Measurements from ENCODE around the gene PRG2.

The PRG2 gene

GRCh38 chr11:57390535-57390934, at the start of gene PRG2:
Gene PRG2, minus strand, starts transcription at chr11:57390650. Its CDS starts 706 bp downstream, at chr11:57389944.
- no peak for DNase-seq (ENCODE audit: low read depth)

- no peak for DNase-seq (ENCODE audit: low read depth)
These were observed 49.3 kb upstream of the PRG2 start for GRCh38 chr11:57439786-57440185.

GRCh38 chr11:57438345-57439285, 48.2 kb upstream of the PRG2 start:
- no peak for DNase-seq (ENCODE audit: low read depth)

- no peak for DNase-seq (ENCODE audit: low read depth)
These were observed 45.6 kb upstream of the PRG2 start for GRCh38 chr11:57436031-57436430.

- DNase-seq (ENCODE audit: low read depth) = peak; percentile 93
These were observed 44.4 kb upstream of the PRG2 start for GRCh38 chr11:57434640-57435546.

- DNase-seq (ENCODE audit: low read depth) = peak; percentile 30
These were observed 42.3 kb upstream of the PRG2 start for GRCh38 chr11:57432714-57433163.

- no peak for DNase-seq (ENCODE audit: low read depth)
These were observed 41.7 kb upstream of the PRG2 start for GRCh38 chr11:57432149-57432561.

- no peak for DNase-seq (ENCODE audit: low read depth)
These were observed 40.5 kb upstream of the PRG2 start for GRCh38 chr11:57430952-57431351.

GRCh38 chr11:57429946-57430345, 39.5 kb upstream of the PRG2 start:
- no peak for DNase-seq (ENCODE audit: low read depth)

- DNase-seq (ENCODE audit: low read depth) = no peak
These were observed 38.2 kb upstream of the PRG2 start for GRCh38 chr11:57428643-57429042.

- peak; percentile 92 for DNase-seq (ENCODE audit: low read depth)
These were observed 37.3 kb upstream of the PRG2 start for GRCh38 chr11:57427727-57428082.

GRCh38 chr11:57426929-57427726, 36.7 kb upstream of the PRG2 start, which contains the start of gene SLC43A3:
Gene SLC43A3, minus strand, starts transcription at chr11:57427121. Its CDS starts 949 bp downstream, at chr11:57426172.
- peak; percentile 95 for DNase-seq (ENCODE audit: low read depth)

GRCh38 chr11:57426439-57426928, 36.0 kb upstream of the PRG2 start:
- no peak for DNase-seq (ENCODE audit: low read depth)

GRCh38 chr11:57425565-57426438, 35.4 kb upstream of the PRG2 start:
- DNase-seq (ENCODE audit: low read depth) = peak; percentile 76

GRCh38 chr11:57424792-57425564, 34.5 kb upstream of the PRG2 start:
- peak; percentile 76 for DNase-seq (ENCODE audit: low read depth)

- DNase-seq (ENCODE audit: low read depth) = no peak
These were observed 33.8 kb upstream of the PRG2 start for GRCh38 chr11:57424137-57424791.

GRCh38 chr11:57422669-57423068, 32.2 kb upstream of the PRG2 start:
- no peak for DNase-seq (ENCODE audit: low read depth)

- no peak for DNase-seq (ENCODE audit: low read depth)
These were observed 31.4 kb upstream of the PRG2 start for GRCh38 chr11:57421805-57422204.

GRCh38 chr11:57421066-57421465, 30.6 kb upstream of the PRG2 start:
- DNase-seq (ENCODE audit: low read depth) = no peak
